Body of pancreas (tissue), 4 donors: Measurements from ENCODE around the gene CAMTA1.

ENCODE experiments used
- POLR2A ChIP-seq, 3 donors: fragments of 450-650 bp; IDR thresholded peaks; one replicate each; pipeline ENCODE4 v1.6.1; 2016; ENCODE audit warnings: antibody characterized with exemption in 3 of 3, mild to moderate bottlenecking in 2 of 3
- TF ChIP-seq, protein P1 (sequence below), 7 experiments: fragments of 450-650 bp in 4 of 7; fragments of 200-600 bp in 3 of 7; sonication (generic) in 3 of 7; IDR thresholded peaks; one replicate each; pipeline ENCODE4 v1.5.1; 2016 to 2019; ENCODE audit warnings: antibody characterized with exemption in 7 of 7

- TF ChIP-seq, protein P1, sequence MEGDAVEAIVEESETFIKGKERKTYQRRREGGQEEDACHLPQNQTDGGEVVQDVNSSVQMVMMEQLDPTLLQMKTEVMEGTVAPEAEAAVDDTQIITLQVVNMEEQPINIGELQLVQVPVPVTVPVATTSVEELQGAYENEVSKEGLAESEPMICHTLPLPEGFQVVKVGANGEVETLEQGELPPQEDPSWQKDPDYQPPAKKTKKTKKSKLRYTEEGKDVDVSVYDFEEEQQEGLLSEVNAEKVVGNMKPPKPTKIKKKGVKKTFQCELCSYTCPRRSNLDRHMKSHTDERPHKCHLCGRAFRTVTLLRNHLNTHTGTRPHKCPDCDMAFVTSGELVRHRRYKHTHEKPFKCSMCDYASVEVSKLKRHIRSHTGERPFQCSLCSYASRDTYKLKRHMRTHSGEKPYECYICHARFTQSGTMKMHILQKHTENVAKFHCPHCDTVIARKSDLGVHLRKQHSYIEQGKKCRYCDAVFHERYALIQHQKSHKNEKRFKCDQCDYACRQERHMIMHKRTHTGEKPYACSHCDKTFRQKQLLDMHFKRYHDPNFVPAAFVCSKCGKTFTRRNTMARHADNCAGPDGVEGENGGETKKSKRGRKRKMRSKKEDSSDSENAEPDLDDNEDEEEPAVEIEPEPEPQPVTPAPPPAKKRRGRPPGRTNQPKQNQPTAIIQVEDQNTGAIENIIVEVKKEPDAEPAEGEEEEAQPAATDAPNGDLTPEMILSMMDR (IDR thresholded peaks at IDR 0.05), result no peak
- no peak for TF ChIP-seq POLR2A (IDR thresholded peaks at IDR 0.05)
Measured at GRCh38 chr1:7319196-7319595, 533.9 kb downstream of the CAMTA1 start.
